OCI-LY3 (cell line): ENCODE results near the gene ARPC1B.

Source experiments
- EZH2phosphoT487 ChIP-seq: fragments of 200-600 bp; shearing (Covaris generic); IDR thresholded peaks from 2 replicates; pipeline ENCODE4 v1.6.1; 2018; ENCODE audit warnings: antibody characterized with exemption, mixed run types, low read depth
- TF ChIP-seq, protein P1 (sequence below): fragments of 200-600, 300-600 bp; sonication (generic); IDR thresholded peaks from 2 replicates; pipeline ENCODE4 v1.5.1; 2014; ENCODE audit warnings: antibody characterized with exemption, low read length, low read depth

DNA sequence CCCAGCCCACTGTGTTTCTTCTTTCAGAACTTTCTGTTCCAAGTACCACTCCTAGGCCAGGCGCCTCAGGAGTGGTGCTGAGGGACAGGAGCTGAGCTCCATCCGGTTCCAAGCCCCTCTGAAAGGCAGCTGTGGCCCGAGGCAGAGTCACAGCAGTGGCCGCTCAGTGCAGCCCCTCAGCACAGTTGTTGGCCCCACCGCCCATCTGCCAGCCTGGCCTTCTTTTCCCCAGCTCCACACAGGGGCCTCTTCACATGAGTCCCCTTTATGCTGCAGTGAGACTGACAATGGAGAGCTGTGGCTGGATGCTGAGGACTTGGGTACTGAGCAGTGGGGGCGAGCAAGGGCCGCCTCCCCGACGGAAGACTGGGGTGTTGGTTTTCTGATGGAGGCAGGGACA lies 43.7 kb downstream of the ARPC1B start:
- TF ChIP-seq, protein P1, sequence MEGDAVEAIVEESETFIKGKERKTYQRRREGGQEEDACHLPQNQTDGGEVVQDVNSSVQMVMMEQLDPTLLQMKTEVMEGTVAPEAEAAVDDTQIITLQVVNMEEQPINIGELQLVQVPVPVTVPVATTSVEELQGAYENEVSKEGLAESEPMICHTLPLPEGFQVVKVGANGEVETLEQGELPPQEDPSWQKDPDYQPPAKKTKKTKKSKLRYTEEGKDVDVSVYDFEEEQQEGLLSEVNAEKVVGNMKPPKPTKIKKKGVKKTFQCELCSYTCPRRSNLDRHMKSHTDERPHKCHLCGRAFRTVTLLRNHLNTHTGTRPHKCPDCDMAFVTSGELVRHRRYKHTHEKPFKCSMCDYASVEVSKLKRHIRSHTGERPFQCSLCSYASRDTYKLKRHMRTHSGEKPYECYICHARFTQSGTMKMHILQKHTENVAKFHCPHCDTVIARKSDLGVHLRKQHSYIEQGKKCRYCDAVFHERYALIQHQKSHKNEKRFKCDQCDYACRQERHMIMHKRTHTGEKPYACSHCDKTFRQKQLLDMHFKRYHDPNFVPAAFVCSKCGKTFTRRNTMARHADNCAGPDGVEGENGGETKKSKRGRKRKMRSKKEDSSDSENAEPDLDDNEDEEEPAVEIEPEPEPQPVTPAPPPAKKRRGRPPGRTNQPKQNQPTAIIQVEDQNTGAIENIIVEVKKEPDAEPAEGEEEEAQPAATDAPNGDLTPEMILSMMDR = no peak
- no peak for TF ChIP-seq EZH2phosphoT487
